ENCODE measurements around the gene KRTAP13-4. TPM values are rescaled to one million over a fixed set of nuclear protein-coding genes. Genes with fewer than 3 reads are reported as not detected.

Gene KRTAP13-4
- total RNA-seq, 1 experiment from 2014 or later = not detected

- Histone ChIP-seq H3K36me3 (ENCODE audit: control insufficient read depth, insufficient read depth, low read length) (no peaks in the 10 kb centered on the region), H3K27ac (ENCODE audit: low read length) (no peak within 1 kb of the TSS), H3K4me3 (ENCODE audit: low read depth in 2 of 2, low read length in 2 of 2) (no peak within 1 kb of the TSS), H3K27me3 (ENCODE audit: control insufficient read depth, insufficient read depth, low read length) (no peaks in the 10 kb centered on the region), H3K4me1 (ENCODE audit: control insufficient read depth, insufficient read depth, low read length) (no peaks in the 10 kb centered on the region), H3K9me3 (ENCODE audit: control insufficient read depth, insufficient read depth, low read depth, low read length) (no peaks in the 10 kb centered on the region)
- ATAC-seq (no peak), DNase-seq (ENCODE audit: low read depth, low spot score) (no peak)
- no TSS peak for BruUV-seq (replicated peaks)
- intact Hi-C loops (cut with micrococcal nuclease; ENCODE audit: unreplicated experiment) (no loop called here), in situ Hi-C loops (cut with HindIII; ENCODE audit: low pct_unique_long_range_greater_than_20kb, low sequenced_read_pairs) (no loop called here)
- POLR2A ChIA-PET = no interaction called here
- TF ChIP-seq POLR2AphosphoS5 (IDR thresholded peaks at IDR 0.05; ENCODE audit: low read depth, low read length) = no peak
- CTCF ChIA-PET = no interaction called here
Observed at GRCh38 chr21:30425826-30426225, 4.2 kb upstream of the KRTAP13-4 start, which contains the start of gene KRTAP13-3. Gene KRTAP13-3, minus strand, starts transcription at chr21:30425926. Its CDS starts 14 bp downstream, at chr21:30425912.

GRCh38 chr21:30426731-30427130 is 3.3 kb upstream of the KRTAP13-4 start:
- in situ Hi-C loops (cut with HindIII; ENCODE audit: low pct_unique_long_range_greater_than_20kb, low sequenced_read_pairs) = no loop called here
- Histone ChIP-seq H3K27me3 (ENCODE audit: control insufficient read depth, insufficient read depth, low read length) (no peaks in the 10 kb centered on the region), H3K4me1 (ENCODE audit: control insufficient read depth, insufficient read depth, low read length) (no peaks in the 10 kb centered on the region)

More at GRCh38 chr21:30426731-30427130, 3.3 kb upstream of the KRTAP13-4 start:
- ChIA-PET CTCF (no interaction called here), POLR2A (no interaction called here)
- no peaks in the 10 kb centered on the region for H3K36me3 ChIP-seq (ENCODE audit: control insufficient read depth, insufficient read depth, low read length)
- BruUV-seq (replicated peaks) = no TSS peak
- H3K27ac ChIP-seq (ENCODE audit: low read length) = no peak overlapping the region
- ATAC-seq (no peak), DNase-seq (ENCODE audit: low read depth, low spot score) (no peak)
- no peak for TF ChIP-seq POLR2AphosphoS5 (IDR thresholded peaks at IDR 0.05; ENCODE audit: low read depth, low read length)
- no peak for TF ChIP-seq TCF7L2 (IDR thresholded peaks at IDR 0.05; ENCODE audit: low read depth, low read length)
- no peak for TF ChIP-seq SIN3A (IDR thresholded peaks at IDR 0.05; ENCODE audit: borderline replicate concordance, insufficient read depth, low read depth, low read length)
- no peak for TF ChIP-seq REST (IDR thresholded peaks at IDR 0.05; ENCODE audit: insufficient read depth in 1 of 2, low read depth in 2 of 2, low read length in 1 of 2)
- no peak for TF ChIP-seq CTCF (IDR thresholded peaks at IDR 0.05)
- no peak overlapping the region for H3K4me3 ChIP-seq (ENCODE audit: low read depth in 2 of 2, low read length in 2 of 2)
- intact Hi-C loops (cut with micrococcal nuclease; ENCODE audit: unreplicated experiment) = no loop called here
- no peaks in the 10 kb centered on the region for H3K9me3 ChIP-seq (ENCODE audit: control insufficient read depth, insufficient read depth, low read depth, low read length)
